Endothelial cell of umbilical vein (primary cell): ENCODE data around the gene KRT38. TPM values are rescaled to one million over a fixed set of nuclear protein-coding genes. Genes with fewer than 3 reads are reported as not detected.

ENCODE experiments used
- BruUV-seq: library from RNA; stranded (reverse); fragments of 400-500 nt; replicated peaks from 2 replicates; lab custom pipeline; 2021; lab: Mats Ljungman, UMichigan
- CTCF ChIA-PET: fragments of 300-600, 350-600 bp; sonication (Branson Sonifier 250); formaldehyde crosslinking; loops from one replicate; lab custom pipeline; 2021; ENCODE audit warnings: antibody characterized with exemption, inconsistent platforms; lab: Charles Lee
- POLR2A ChIA-PET: fragments of 300-600, 350-600 bp; sonication (Branson Sonifier 250); formaldehyde crosslinking; loops from one replicate; lab custom pipeline; 2021; ENCODE audit warnings: antibody characterized with exemption, inconsistent platforms; lab: Charles Lee
- DNase-seq: peaks from one replicate; pipeline ENCODE4 v3.0.0-alpha.2; 2011; ENCODE audit warnings: low read depth, low spot score
- FAIRE-seq: peaks from 2 replicates; lab custom pipeline; 2011; peaks lifted over from hg19 to GRCh38; lab: Jason Lieb, UNC
- H2AFZ ChIP-seq: 2 replicates; pipeline ENCODE4 v1.6.0; 2012; ENCODE audit warnings: low read depth, low read length, control low read depth, inconsistent platforms
- H3K27ac ChIP-seq: 2 replicates; pipeline ENCODE4 v1.5.1; 2011; ENCODE audit warnings: low read depth, mild to moderate bottlenecking, control low read depth, low read length, moderate library complexity; ENCODE audit not compliant: insufficient read depth
- H3K27me3 ChIP-seq, 2 experiments: 2 replicates each; pipeline versions ENCODE4 v1.6.0 to v1.6.1; 2011; ENCODE audit warnings: low read length in 2 of 2, mixed read lengths in 1 of 2; ENCODE audit not compliant: control insufficient read depth in 2 of 2, insufficient read depth in 2 of 2
- H3K36me3 ChIP-seq, 2 experiments: 2 replicates in 1 of 2; 3 replicates in 1 of 2; pipeline ENCODE4 v1.5.1; 2011; ENCODE audit warnings: low read length in 2 of 2, mild to moderate bottlenecking in 1 of 2, moderate library complexity in 1 of 2; ENCODE audit not compliant: control insufficient read depth in 2 of 2, insufficient read depth in 2 of 2; ENCODE audit errors: extremely low read depth in 1 of 2
- H3K4me1 ChIP-seq: 3 replicates; pipeline ENCODE4 v1.5.1; 2011; ENCODE audit warnings: mild to moderate bottlenecking, low read length; ENCODE audit not compliant: control insufficient read depth, insufficient read depth; ENCODE audit errors: extremely low read depth
- H3K4me2 ChIP-seq: 2 replicates; pipeline ENCODE4 v1.6.1; 2011; ENCODE audit warnings: low read length, control low read depth, mixed read lengths; ENCODE audit not compliant: insufficient read depth
- H3K4me3 ChIP-seq, 3 experiments: fragments of 200-600 bp in 1 of 3; sonication (generic), shearing (Covaris generic) in 1 of 3; replicated peaks in 1 of 3; 2 replicates each; pipeline ENCODE4 v1.5.1; 2011 to 2016; ENCODE audit warnings: control low read depth in 3 of 3, low read length in 3 of 3, mild to moderate bottlenecking in 2 of 3, inconsistent platforms in 1 of 3, low read depth in 1 of 3, moderate library complexity in 1 of 3; ENCODE audit not compliant: insufficient read depth in 1 of 3
- H3K79me2 ChIP-seq: 2 replicates; pipeline ENCODE4 v1.6.0; 2012; ENCODE audit warnings: low read length, inconsistent platforms; ENCODE audit not compliant: control insufficient read depth, insufficient read depth
- H3K9ac ChIP-seq: replicated peaks from 2 replicates; pipeline ENCODE3; 2011; ENCODE audit warnings: low read length, control low read depth; ENCODE audit not compliant: insufficient read depth; ENCODE audit errors: extremely low read depth
- H3K9me1 ChIP-seq: replicated peaks from 3 replicates; pipeline ENCODE4 v1.6.0; 2011; ENCODE audit warnings: mild to moderate bottlenecking, low read length; ENCODE audit not compliant: control insufficient read depth, insufficient read depth; ENCODE audit errors: extremely low read depth
- H3K9me3 ChIP-seq: replicated peaks from 2 replicates; pipeline ENCODE4 v1.5.1; 2012; ENCODE audit warnings: low read length, inconsistent platforms; ENCODE audit not compliant: control insufficient read depth, insufficient read depth
- H4K20me1 ChIP-seq: replicated peaks from 2 replicates; pipeline ENCODE3; 2011; ENCODE audit warnings: mild to moderate bottlenecking, low read length; ENCODE audit not compliant: control insufficient read depth, insufficient read depth; ENCODE audit errors: extremely low read depth
- CTCF ChIP-seq, 2 donors: IDR thresholded peaks; 1 replicate in 1 of 2; 2 replicates in 1 of 2; pipeline ENCODE4 v1.5.1; 2011; ENCODE audit warnings: low read length in 2 of 2, mild to moderate bottlenecking in 2 of 2, moderate library complexity in 2 of 2, control low read depth in 1 of 2, inconsistent platforms in 1 of 2, low read depth in 1 of 2; ENCODE audit not compliant: insufficient read depth in 1 of 2; ENCODE audit errors: extremely low read depth in 1 of 2
- EZH2 ChIP-seq: IDR thresholded peaks from 2 replicates; pipeline ENCODE4 v1.6.1; 2012; ENCODE audit warnings: borderline replicate concordance, low read depth, mild to moderate bottlenecking, moderate library complexity, low read length, inconsistent platforms; ENCODE audit not compliant: severe bottlenecking
- FOS ChIP-seq: IDR thresholded peaks from 2 replicates; pipeline ENCODE4 v1.6.1; 2011; ENCODE audit warnings: mild to moderate bottlenecking, low read length, moderate library complexity, borderline replicate concordance; ENCODE audit not compliant: insufficient read depth
- GATA2 ChIP-seq: IDR thresholded peaks from 2 replicates; pipeline ENCODE4 v1.7.0; 2011; ENCODE audit warnings: low read depth, mild to moderate bottlenecking, moderate library complexity, mixed read lengths, low read length; ENCODE audit not compliant: insufficient read length, insufficient read depth
- JUN ChIP-seq: IDR thresholded peaks from 2 replicates; pipeline ENCODE4 v1.6.1; 2011; ENCODE audit warnings: borderline replicate concordance, low read depth; ENCODE audit not compliant: insufficient read length, insufficient read depth
- MAX ChIP-seq: IDR thresholded peaks from 2 replicates; pipeline ENCODE4 v1.6.1; 2011; ENCODE audit not compliant: insufficient read depth, insufficient read length
- MYC ChIP-seq: IDR thresholded peaks from one replicate; pipeline ENCODE4 v1.6.1; 2011; ENCODE audit warnings: mild to moderate bottlenecking, low read depth, low read length
- POLR2A ChIP-seq: IDR thresholded peaks from 2 replicates; pipeline ENCODE4 v1.6.1; 2012; ENCODE audit warnings: low read depth, mild to moderate bottlenecking, control low read depth, low read length
- POLR2AphosphoS5 ChIP-seq: IDR thresholded peaks from 2 replicates; pipeline ENCODE4 v1.6.1; 2012; ENCODE audit warnings: low read depth, mild to moderate bottlenecking, control low read depth, low read length, moderate library complexity; ENCODE audit not compliant: insufficient read depth
- dilution Hi-C: fragments of 300-500 bp; cut with MboI; formaldehyde crosslinking; loops from one replicate; pipeline ENCODE4 v1.15.0; 2019; ENCODE audit warnings: low sequenced_read_pairs; ENCODE audit not compliant: extremely low pct_ligation_motif_present
- intact Hi-C: fragments of 100-400 bp; cut with micrococcal nuclease; formaldehyde crosslinking; loops from one replicate; pipeline ENCODE4 v1.10.0; 2022
- polyA plus RNA-seq, 4 experiments: library from polyadenylated mRNA; depleted of rRNA in 3 of 4; stranded (reverse) in 3 of 4; unstranded in 1 of 4; fragments of >200 nt; gene quantifications; 2 replicates each; pipeline versions ENCODE4 v1.2.1 to v1.2.3, GENCODE V29; 2011 to 2012; ENCODE audit warnings: missing spikeins in 1 of 4
- total RNA-seq: library from RNA; stranded (reverse); gene quantifications from 2 replicates; pipeline ENCODE4 v1.2.3, GENCODE V29; 2021

The KRT38 gene
- total and polyA plus RNA-seq, 2 donors (not counting 3 experiments of a cell fraction or from before 2014, with no cell fraction given) = not detected

- Histone ChIP-seq H4K20me1 (no peaks in the 10 kb centered on the region), H3K79me2 (no peaks in the 10 kb centered on the region), H3K4me1 (no peaks in the 10 kb centered on the region), H3K9ac (no peak overlapping the region), H3K27me3 (peaks cover 0 to 5% of the 10 kb centered on the region in 2 experiments), H3K9me3 (no peaks in the 10 kb centered on the region), H3K36me3 (no peaks in the 10 kb centered on the region), H3K27ac (no peak overlapping the region), H3K9me1 (no peaks in the 10 kb centered on the region), H2AFZ (no peak overlapping the region), H3K4me2 (no peak overlapping the region), H3K4me3 (no peak overlapping the region)
- BruUV-seq = no TSS peak
- CTCF ChIA-PET = interaction anchor here (1.2 kb wide), 1 partner anchor 107 kb away, joined by 3 read pairs; no protein-coding TSS in a partner anchor
- intact Hi-C loops (no loop called here), dilution Hi-C loops (no loop called here)
- no peak for FAIRE-seq
- POLR2A ChIA-PET = no interaction called here
- no peak for DNase-seq
- TF ChIP-seq FOS (no peak), EZH2 (no peak), JUN (no peak), MAX (no peak), CTCF (IDR thresholded peaks at IDR 0.05; ENCODE audit: extremely low read depth in 1 of 2, insufficient read depth in 1 of 2, low read depth in 1 of 2, low read length in 2 of 2) (no peak), GATA2 (no peak), POLR2AphosphoS5 (no peak), MYC (no peak), POLR2A (no peak)
Measured at GRCh38 chr17:41442739-41443138, 2.0 kb upstream of the KRT38 start.
